Measurements from ENCODE around the gene CLDN7. TPM values are rescaled to one million over a fixed set of nuclear protein-coding genes. Genes with fewer than 3 reads are reported as not detected.

The CLDN7 gene
- total and polyA plus RNA-seq, 2 experiments from 2014 or later = 197 to 341 TPM

GRCh38 chr17:7261379-7262191, 693 bp downstream of the CLDN7 start:
- Histone ChIP-seq H3K4me3 (peak overlapping the region; percentile 87), H3K9me2 (replicated peaks; ENCODE audit: insufficient read depth) (no peaks in the 10 kb centered on the region), H3K27ac (peak overlapping the region; percentile 94), H3K4me2 (peak overlapping the region; percentile 78), H4K20me1 (ENCODE audit: insufficient read depth, poor library complexity, severe bottlenecking) (no peaks in the 10 kb centered on the region), H3K79me2 (peaks cover 41% of the 10 kb centered on the region), H3K36me3 (replicated peaks; ENCODE audit: insufficient read depth, low read depth) (no peaks in the 10 kb centered on the region), H2AFZ (peak overlapping the region; percentile 61), H3K27me3 (peaks cover 5% of the 10 kb centered on the region), H3K4me1 (ENCODE audit: insufficient read depth) (peaks cover 34% of the 10 kb centered on the region), H3K9me3 (ENCODE audit: low read depth) (no peaks in the 10 kb centered on the region)
- DNase-seq (ENCODE audit: low spot score) = peak; percentile 38
- 6% methylated on average over 45 of the region's 71 CpGs for WGBS (ENCODE audit: low lambda C conversion rate, missing lambda C conversion rate)
- TF ChIP-seq EZH2 (IDR thresholded peaks at IDR 0.05; ENCODE audit: borderline replicate concordance) (no peak), CTCF (IDR thresholded peaks at IDR 0.05; ENCODE audit: poor library complexity) (no peak), EZH2phosphoT487 (IDR thresholded peaks at IDR 0.05; ENCODE audit: low read depth, severe bottlenecking, unreplicated experiment) (peak; percentile 30)

- DNase-seq (ENCODE audit: low spot score) = peak; percentile 83
Measured at GRCh38 chr17:7260651-7261378, 1.5 kb downstream of the CLDN7 start.

GRCh38 chr17:7260151-7260550, 2.1 kb downstream of the CLDN7 start:
- peak overlapping the region; percentile 87 for H3K4me3 ChIP-seq
- H2AFZ ChIP-seq = no peak overlapping the region
- no peaks in the 10 kb centered on the region for H3K9me3 ChIP-seq (ENCODE audit: low read depth)
- peaks cover 5% of the 10 kb centered on the region for H3K27me3 ChIP-seq
- DNase-seq (ENCODE audit: low spot score) = peak; percentile 21
- H3K79me2 ChIP-seq = peaks cover 55% of the 10 kb centered on the region
- H3K4me2 ChIP-seq = peak overlapping the region; percentile 78
- 93% methylated on average over 4 of the region's 4 CpGs for WGBS (ENCODE audit: low lambda C conversion rate, missing lambda C conversion rate)
- no peaks in the 10 kb centered on the region for H4K20me1 ChIP-seq (ENCODE audit: insufficient read depth, poor library complexity, severe bottlenecking)
- TF ChIP-seq EZH2phosphoT487 (IDR thresholded peaks at IDR 0.05; ENCODE audit: low read depth, severe bottlenecking, unreplicated experiment) = no peak
- no peak for TF ChIP-seq CTCF (IDR thresholded peaks at IDR 0.05; ENCODE audit: poor library complexity)
- no peak for TF ChIP-seq EZH2 (IDR thresholded peaks at IDR 0.05; ENCODE audit: borderline replicate concordance)
- H3K4me1 ChIP-seq (ENCODE audit: insufficient read depth) = peaks cover 34% of the 10 kb centered on the region
- H3K9me2 ChIP-seq (replicated peaks; ENCODE audit: insufficient read depth) = no peaks in the 10 kb centered on the region
- H3K27ac ChIP-seq = peak overlapping the region; percentile 94
- no peaks in the 10 kb centered on the region for H3K36me3 ChIP-seq (replicated peaks; ENCODE audit: insufficient read depth, low read depth)

More at GRCh38 chr17:7260651-7261378, 1.5 kb downstream of the CLDN7 start:
- Histone ChIP-seq H3K9me2 (replicated peaks; ENCODE audit: insufficient read depth) (no peaks in the 10 kb centered on the region), H3K36me3 (replicated peaks; ENCODE audit: insufficient read depth, low read depth) (no peaks in the 10 kb centered on the region), H3K79me2 (peaks cover 49% of the 10 kb centered on the region), H3K4me1 (ENCODE audit: insufficient read depth) (peaks cover 34% of the 10 kb centered on the region), H3K4me2 (peak overlapping the region; percentile 78), H4K20me1 (ENCODE audit: insufficient read depth, poor library complexity, severe bottlenecking) (no peaks in the 10 kb centered on the region), H3K27ac (peak overlapping the region; percentile 94), H3K27me3 (peaks cover 5% of the 10 kb centered on the region), H2AFZ (peak overlapping the region; percentile 61), H3K9me3 (ENCODE audit: low read depth) (no peaks in the 10 kb centered on the region), H3K4me3 (peak overlapping the region; percentile 87)
- 7% methylated on average over 40 of the region's 54 CpGs for WGBS (ENCODE audit: low lambda C conversion rate, missing lambda C conversion rate)
- no peak for TF ChIP-seq CTCF (IDR thresholded peaks at IDR 0.05; ENCODE audit: poor library complexity)
- TF ChIP-seq EZH2phosphoT487 (IDR thresholded peaks at IDR 0.05; ENCODE audit: low read depth, severe bottlenecking, unreplicated experiment) = no peak
- TF ChIP-seq EZH2 (IDR thresholded peaks at IDR 0.05; ENCODE audit: borderline replicate concordance) = no peak
